ENCODE results near the gene ENAH. TPM values are rescaled to one million over a fixed set of nuclear protein-coding genes. Genes with fewer than 3 reads are reported as not detected.

The ENAH gene
- total RNA-seq, 1 experiment from 2014 or later: 100 TPM

DNA sequence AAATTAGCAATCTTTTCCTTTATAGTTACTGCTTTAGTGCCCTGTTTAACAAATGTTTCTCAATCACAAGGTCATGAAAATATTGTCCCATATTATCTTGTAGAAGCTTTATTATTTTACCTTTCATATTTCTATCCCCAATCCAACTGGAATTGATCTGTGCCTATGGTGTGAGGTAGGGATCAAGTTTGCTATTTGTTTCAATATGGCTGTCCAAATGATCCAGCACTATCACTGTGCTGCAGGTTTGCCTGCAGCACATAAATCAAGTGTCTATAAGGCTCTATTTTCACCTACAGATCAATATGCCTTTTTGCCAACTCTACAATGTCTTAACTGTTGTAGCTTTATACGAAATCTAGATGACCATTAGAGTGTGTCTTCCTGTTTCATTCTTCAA is 96.2 kb downstream of the ENAH start:
- Histone ChIP-seq H3K27me3 (ENCODE audit: insufficient read depth, low read length) (no peaks in the 10 kb centered on the region), H3K4me1 (ENCODE audit: control insufficient read depth in 1 of 2, insufficient read depth in 2 of 2, low read length in 2 of 2) (no peaks in the 10 kb centered on the region), H3K9me3 (ENCODE audit: control insufficient read depth in 1 of 2, insufficient read depth in 1 of 2, low read depth in 1 of 2, low read length in 2 of 2) (no peaks in the 10 kb centered on the region), H3K79me2 (ENCODE audit: insufficient read depth, low read length) (no peaks in the 10 kb centered on the region; the same call in 1 of the 2 replicates), H3K4me2 (ENCODE audit: low read length) (no peak overlapping the region), H3K9me2 (ENCODE audit: insufficient read depth) (no peaks in the 10 kb centered on the region), H4K20me1 (ENCODE audit: insufficient read depth) (no peaks in the 10 kb centered on the region), H3K27ac (ENCODE audit: low read depth, low read length) (no peak overlapping the region), H3K4me3 (replicated peaks in 1 of 2; ENCODE audit: low read depth in 1 of 2, low read length in 2 of 2) (no peak overlapping the region), H3K9ac (ENCODE audit: low read length) (no peak overlapping the region), H2AFZ (ENCODE audit: low read depth, low read length, poor library complexity, severe bottlenecking) (no peak overlapping the region), H3K36me3 (ENCODE audit: control insufficient read depth in 1 of 2, insufficient read depth in 2 of 2, low read length in 2 of 2) (no peaks in the 10 kb centered on the region; a peak in 1 of 4 replicates)
- no peak for TF ChIP-seq ZNF274 (IDR thresholded peaks at IDR 0.05; ENCODE audit: low read depth, low read length)
- DNase-seq (ENCODE audit: low read depth, low spot score) (no peak), ATAC-seq (no peak)
- POLR2A ChIA-PET: no interaction called here
- intact Hi-C loops (cut with micrococcal nuclease): loop anchor here (5.0 to 10.0 kb wide), 3 partner anchors 98 to 421 kb away; partner anchors contain the start of gene ENAH
- RAD21 ChIA-PET (ENCODE audit: low non-redundant PET in 1 of 2, low total read pairs in 2 of 2, uncharacterized antibody in 2 of 2, unreplicated experiment in 2 of 2): no interaction called here
- CTCF ChIA-PET: interaction anchor here (0.7 kb wide), 1 partner anchor 47 kb away, joined by 3 read pairs; no protein-coding TSS in a partner anchor
- BruUV-seq (replicated peaks): no TSS peak

DNA sequence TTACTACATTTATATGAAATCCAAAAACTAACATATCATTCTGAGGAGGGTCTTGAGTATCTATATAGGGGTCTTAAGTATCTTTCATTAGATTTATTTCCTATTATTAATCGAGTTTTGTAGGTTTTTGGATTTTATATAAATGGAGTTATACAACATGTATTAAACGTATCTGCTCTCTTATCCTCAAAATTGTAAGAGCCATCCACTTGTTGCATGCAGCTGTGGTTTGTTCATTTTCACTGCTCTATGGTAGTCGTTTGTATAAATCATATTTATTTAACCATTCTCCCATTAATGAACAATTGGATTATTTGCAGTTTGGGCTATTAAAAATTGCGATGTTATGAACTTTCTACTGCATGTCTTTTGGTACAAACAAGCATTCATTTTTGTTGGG is 97.1 kb downstream of the ENAH start:
- BruUV-seq (replicated peaks): no TSS peak
- H3K36me3 ChIP-seq (ENCODE audit: control insufficient read depth in 1 of 2, insufficient read depth in 2 of 2, low read length in 2 of 2): no peaks in the 10 kb centered on the region; a peak in 1 of 4 replicates
- H3K27ac ChIP-seq (ENCODE audit: low read depth, low read length): no peak overlapping the region
- DNase-seq (ENCODE audit: low read depth, low spot score): no peak
- no peaks in the 10 kb centered on the region for H4K20me1 ChIP-seq (ENCODE audit: insufficient read depth)
- no peaks in the 10 kb centered on the region; the same call in 1 of the 2 replicates for H3K79me2 ChIP-seq (ENCODE audit: insufficient read depth, low read length)
- RAD21 ChIA-PET (ENCODE audit: low non-redundant PET in 1 of 2, low total read pairs in 2 of 2, uncharacterized antibody in 2 of 2, unreplicated experiment in 2 of 2): no interaction called here
- no peaks in the 10 kb centered on the region for H3K9me3 ChIP-seq (ENCODE audit: control insufficient read depth in 1 of 2, insufficient read depth in 1 of 2, low read depth in 1 of 2, low read length in 2 of 2)
- H3K27me3 ChIP-seq (ENCODE audit: insufficient read depth, low read length): no peaks in the 10 kb centered on the region
- no peak overlapping the region for H3K4me2 ChIP-seq (ENCODE audit: low read length)
- POLR2A ChIA-PET: no interaction called here
- ATAC-seq: no peak
- no peak overlapping the region for H3K4me3 ChIP-seq (replicated peaks in 1 of 2; ENCODE audit: low read depth in 1 of 2, low read length in 2 of 2)
- CTCF ChIA-PET: no interaction called here
- no peak overlapping the region for H3K9ac ChIP-seq (ENCODE audit: low read length)
- no peaks in the 10 kb centered on the region for H3K9me2 ChIP-seq (ENCODE audit: insufficient read depth)
- intact Hi-C loops (cut with micrococcal nuclease): loop anchor here (5.0 to 10.0 kb wide), 3 partner anchors 99 to 421 kb away; partner anchors contain the start of gene ENAH
- no peak overlapping the region for H2AFZ ChIP-seq (ENCODE audit: low read depth, low read length, poor library complexity, severe bottlenecking)
- H3K4me1 ChIP-seq (ENCODE audit: control insufficient read depth in 1 of 2, insufficient read depth in 2 of 2, low read length in 2 of 2): no peaks in the 10 kb centered on the region
- no peak for TF ChIP-seq EZH2 (IDR thresholded peaks at IDR 0.05)
- no peak for TF ChIP-seq SIN3A (IDR thresholded peaks at IDR 0.05; ENCODE audit: low read depth)
- TF ChIP-seq, protein P1, sequence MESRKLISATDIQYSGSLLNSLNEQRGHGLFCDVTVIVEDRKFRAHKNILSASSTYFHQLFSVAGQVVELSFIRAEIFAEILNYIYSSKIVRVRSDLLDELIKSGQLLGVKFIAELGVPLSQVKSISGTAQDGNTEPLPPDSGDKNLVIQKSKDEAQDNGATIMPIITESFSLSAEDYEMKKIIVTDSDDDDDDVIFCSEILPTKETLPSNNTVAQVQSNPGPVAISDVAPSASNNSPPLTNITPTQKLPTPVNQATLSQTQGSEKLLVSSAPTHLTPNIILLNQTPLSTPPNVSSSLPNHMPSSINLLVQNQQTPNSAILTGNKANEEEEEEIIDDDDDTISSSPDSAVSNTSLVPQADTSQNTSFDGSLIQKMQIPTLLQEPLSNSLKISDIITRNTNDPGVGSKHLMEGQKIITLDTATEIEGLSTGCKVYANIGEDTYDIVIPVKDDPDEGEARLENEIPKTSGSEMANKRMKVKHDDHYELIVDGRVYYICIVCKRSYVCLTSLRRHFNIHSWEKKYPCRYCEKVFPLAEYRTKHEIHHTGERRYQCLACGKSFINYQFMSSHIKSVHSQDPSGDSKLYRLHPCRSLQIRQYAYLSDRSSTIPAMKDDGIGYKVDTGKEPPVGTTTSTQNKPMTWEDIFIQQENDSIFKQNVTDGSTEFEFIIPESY (IDR thresholded peaks at IDR 0.05; ENCODE audit: extremely low read depth, insufficient replicate concordance, low read length): no peak
- no peak for TF ChIP-seq YY1 (IDR thresholded peaks at IDR 0.05; ENCODE audit: extremely low read depth, insufficient replicate concordance, low read depth, low read length)
- no peak for TF ChIP-seq RAD21 (IDR thresholded peaks at IDR 0.05; ENCODE audit: low read depth)
- no peak for TF ChIP-seq CBX3 (IDR thresholded peaks at IDR 0.05; ENCODE audit: low read depth)
- no peak for TF ChIP-seq POLR2A (IDR thresholded peaks at IDR 0.05; ENCODE audit: borderline replicate concordance, extremely low read depth, insufficient read depth, insufficient read length)
- TF ChIP-seq, protein P2, sequence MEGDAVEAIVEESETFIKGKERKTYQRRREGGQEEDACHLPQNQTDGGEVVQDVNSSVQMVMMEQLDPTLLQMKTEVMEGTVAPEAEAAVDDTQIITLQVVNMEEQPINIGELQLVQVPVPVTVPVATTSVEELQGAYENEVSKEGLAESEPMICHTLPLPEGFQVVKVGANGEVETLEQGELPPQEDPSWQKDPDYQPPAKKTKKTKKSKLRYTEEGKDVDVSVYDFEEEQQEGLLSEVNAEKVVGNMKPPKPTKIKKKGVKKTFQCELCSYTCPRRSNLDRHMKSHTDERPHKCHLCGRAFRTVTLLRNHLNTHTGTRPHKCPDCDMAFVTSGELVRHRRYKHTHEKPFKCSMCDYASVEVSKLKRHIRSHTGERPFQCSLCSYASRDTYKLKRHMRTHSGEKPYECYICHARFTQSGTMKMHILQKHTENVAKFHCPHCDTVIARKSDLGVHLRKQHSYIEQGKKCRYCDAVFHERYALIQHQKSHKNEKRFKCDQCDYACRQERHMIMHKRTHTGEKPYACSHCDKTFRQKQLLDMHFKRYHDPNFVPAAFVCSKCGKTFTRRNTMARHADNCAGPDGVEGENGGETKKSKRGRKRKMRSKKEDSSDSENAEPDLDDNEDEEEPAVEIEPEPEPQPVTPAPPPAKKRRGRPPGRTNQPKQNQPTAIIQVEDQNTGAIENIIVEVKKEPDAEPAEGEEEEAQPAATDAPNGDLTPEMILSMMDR (IDR thresholded peaks at IDR 0.05 in 2 of 3, conservative IDR thresholded peaks at IDR 0.05 in 1 of 3; ENCODE audit: borderline replicate concordance in 1 of 3, insufficient read depth in 1 of 3, low read depth in 2 of 3, low read length in 2 of 3): no peak
- TF ChIP-seq JUND (IDR thresholded peaks at IDR 0.05): no peak
- no peak for TF ChIP-seq TCF7L2 (IDR thresholded peaks at IDR 0.05; ENCODE audit: borderline replicate concordance, extremely low read depth, insufficient read depth, insufficient read length)
- no peak for TF ChIP-seq ZFX (IDR thresholded peaks at IDR 0.05)
- TF ChIP-seq POLR2AphosphoS5 (IDR thresholded peaks at IDR 0.05; ENCODE audit: low read depth, low read length): no peak
- no peak for TF ChIP-seq ELF1 (IDR thresholded peaks at IDR 0.05; ENCODE audit: borderline replicate concordance, low read depth)
- no peak for TF ChIP-seq CEBPB (IDR thresholded peaks at IDR 0.05; ENCODE audit: low read depth)
- TF ChIP-seq SP1 (IDR thresholded peaks at IDR 0.05; ENCODE audit: low read depth): no peak
- TF ChIP-seq EZH2phosphoT487 (IDR thresholded peaks at IDR 0.05; ENCODE audit: borderline replicate concordance): no peak
- no peak for TF ChIP-seq FOSL1 (IDR thresholded peaks at IDR 0.05; ENCODE audit: low read depth)
- TF ChIP-seq EGR1 (IDR thresholded peaks at IDR 0.05; ENCODE audit: low read depth): no peak
